Peyer's patch (tissue), 4 donors: ENCODE data around the gene GPATCH2.

Source experiments
- CTCF ChIP-seq, 6 experiments: fragments of 450-650 bp in 4 of 6; fragments of 200-600 bp in 2 of 6; sonication (generic) in 1 of 6; IDR thresholded peaks; one replicate each; pipeline ENCODE4 v1.5.1; 2017 to 2019; ENCODE audit warnings: antibody characterized with exemption in 6 of 6, mild to moderate bottlenecking in 3 of 6, moderate library complexity in 1 of 6
- POLR2A ChIP-seq, 2 donors: fragments of 450-650 bp; IDR thresholded peaks; one replicate each; pipeline ENCODE4 v1.5.1; 2017; ENCODE audit warnings: antibody characterized with exemption in 2 of 2, mild to moderate bottlenecking in 2 of 2, moderate library complexity in 2 of 2

- no peak for TF ChIP-seq CTCF (IDR thresholded peaks at IDR 0.05)
- no peak for TF ChIP-seq POLR2A (IDR thresholded peaks at IDR 0.05)
Observed at GRCh38 chr1:217482356-217483102, 148.4 kb downstream of the GPATCH2 start.
